A549 (cell line): Measurements from ENCODE around the gene TSPAN15.

Experiments
- MYC ChIP-seq: IDR thresholded peaks from 2 replicates; pipeline ENCODE4 v1.6.1; 2012; ENCODE audit warnings: mild to moderate bottlenecking, inconsistent platforms, low read length, improper control_type of control experiment, borderline replicate concordance
- RAD21 ChIP-seq, 2 experiments: fragments of >200 bp in 1 of 2; sonication (Bioruptor Twin) in 1 of 2; formaldehyde crosslinking in 1 of 2; IDR thresholded peaks in 1 of 2; conservative IDR thresholded peaks in 1 of 2; 2 replicates in 1 of 2; 3 replicates in 1 of 2; pipeline ENCODE4 v1.6.1; 2012 to 2018; ENCODE audit warnings: inconsistent platforms in 1 of 2
- TF ChIP-seq, protein P1 (sequence below): fragments of 200-600 bp; sonication (generic); IDR thresholded peaks from 2 replicates; pipeline ENCODE4 v1.6.1; 2016; ENCODE audit warnings: antibody characterized with exemption, mild to moderate bottlenecking, moderate library complexity
- TF ChIP-seq, protein P2 (sequence below): fragments of >200 bp; sonication (Bioruptor Twin); formaldehyde crosslinking; IDR thresholded peaks from 3 replicates; pipeline ENCODE4 v1.5.1; 2016
- TF ChIP-seq, protein P3 (sequence below): fragments of 450-650 bp; IDR thresholded peaks from 2 replicates; pipeline ENCODE4 v1.6.1; 2014; ENCODE audit warnings: antibody characterized with exemption
- TF ChIP-seq, protein P4 (sequence below): fragments of 150-350 bp; IDR thresholded peaks from 2 replicates; pipeline ENCODE4 v1.6.1; 2014; ENCODE audit warnings: low read depth, mild to moderate bottlenecking, low read length

DNA sequence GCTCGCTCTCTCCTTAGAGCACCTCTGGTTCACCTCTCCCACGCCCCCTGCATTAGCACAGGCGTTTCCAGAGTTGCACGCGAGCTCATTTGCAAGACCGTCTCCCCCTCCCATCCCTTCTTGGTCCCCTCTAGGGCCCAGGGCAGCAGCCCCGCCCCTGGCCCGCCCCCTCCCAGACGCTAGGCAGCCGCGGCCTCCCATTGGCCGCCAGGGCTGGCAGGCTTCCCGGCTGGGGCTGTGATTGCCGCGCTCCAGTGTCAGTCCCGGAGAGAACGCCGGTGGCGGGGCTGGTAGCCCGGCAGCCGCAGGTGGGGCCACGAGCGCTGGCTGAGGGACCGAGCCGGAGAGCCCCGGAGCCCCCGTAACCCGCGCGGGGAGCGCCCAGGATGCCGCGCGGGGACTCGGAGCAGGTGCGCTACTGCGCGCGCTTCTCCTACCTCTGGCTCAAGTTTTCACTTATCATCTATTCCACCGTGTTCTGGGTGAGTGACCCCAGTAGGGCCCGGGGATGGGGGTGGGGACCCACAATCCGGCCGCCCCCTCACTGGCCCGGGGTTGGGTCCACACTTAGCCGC lies at the start of gene TSPAN15:
- TF ChIP-seq, protein P1, sequence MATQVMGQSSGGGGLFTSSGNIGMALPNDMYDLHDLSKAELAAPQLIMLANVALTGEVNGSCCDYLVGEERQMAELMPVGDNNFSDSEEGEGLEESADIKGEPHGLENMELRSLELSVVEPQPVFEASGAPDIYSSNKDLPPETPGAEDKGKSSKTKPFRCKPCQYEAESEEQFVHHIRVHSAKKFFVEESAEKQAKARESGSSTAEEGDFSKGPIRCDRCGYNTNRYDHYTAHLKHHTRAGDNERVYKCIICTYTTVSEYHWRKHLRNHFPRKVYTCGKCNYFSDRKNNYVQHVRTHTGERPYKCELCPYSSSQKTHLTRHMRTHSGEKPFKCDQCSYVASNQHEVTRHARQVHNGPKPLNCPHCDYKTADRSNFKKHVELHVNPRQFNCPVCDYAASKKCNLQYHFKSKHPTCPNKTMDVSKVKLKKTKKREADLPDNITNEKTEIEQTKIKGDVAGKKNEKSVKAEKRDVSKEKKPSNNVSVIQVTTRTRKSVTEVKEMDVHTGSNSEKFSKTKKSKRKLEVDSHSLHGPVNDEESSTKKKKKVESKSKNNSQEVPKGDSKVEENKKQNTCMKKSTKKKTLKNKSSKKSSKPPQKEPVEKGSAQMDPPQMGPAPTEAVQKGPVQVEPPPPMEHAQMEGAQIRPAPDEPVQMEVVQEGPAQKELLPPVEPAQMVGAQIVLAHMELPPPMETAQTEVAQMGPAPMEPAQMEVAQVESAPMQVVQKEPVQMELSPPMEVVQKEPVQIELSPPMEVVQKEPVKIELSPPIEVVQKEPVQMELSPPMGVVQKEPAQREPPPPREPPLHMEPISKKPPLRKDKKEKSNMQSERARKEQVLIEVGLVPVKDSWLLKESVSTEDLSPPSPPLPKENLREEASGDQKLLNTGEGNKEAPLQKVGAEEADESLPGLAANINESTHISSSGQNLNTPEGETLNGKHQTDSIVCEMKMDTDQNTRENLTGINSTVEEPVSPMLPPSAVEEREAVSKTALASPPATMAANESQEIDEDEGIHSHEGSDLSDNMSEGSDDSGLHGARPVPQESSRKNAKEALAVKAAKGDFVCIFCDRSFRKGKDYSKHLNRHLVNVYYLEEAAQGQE, result no peak
- TF ChIP-seq, protein P2, sequence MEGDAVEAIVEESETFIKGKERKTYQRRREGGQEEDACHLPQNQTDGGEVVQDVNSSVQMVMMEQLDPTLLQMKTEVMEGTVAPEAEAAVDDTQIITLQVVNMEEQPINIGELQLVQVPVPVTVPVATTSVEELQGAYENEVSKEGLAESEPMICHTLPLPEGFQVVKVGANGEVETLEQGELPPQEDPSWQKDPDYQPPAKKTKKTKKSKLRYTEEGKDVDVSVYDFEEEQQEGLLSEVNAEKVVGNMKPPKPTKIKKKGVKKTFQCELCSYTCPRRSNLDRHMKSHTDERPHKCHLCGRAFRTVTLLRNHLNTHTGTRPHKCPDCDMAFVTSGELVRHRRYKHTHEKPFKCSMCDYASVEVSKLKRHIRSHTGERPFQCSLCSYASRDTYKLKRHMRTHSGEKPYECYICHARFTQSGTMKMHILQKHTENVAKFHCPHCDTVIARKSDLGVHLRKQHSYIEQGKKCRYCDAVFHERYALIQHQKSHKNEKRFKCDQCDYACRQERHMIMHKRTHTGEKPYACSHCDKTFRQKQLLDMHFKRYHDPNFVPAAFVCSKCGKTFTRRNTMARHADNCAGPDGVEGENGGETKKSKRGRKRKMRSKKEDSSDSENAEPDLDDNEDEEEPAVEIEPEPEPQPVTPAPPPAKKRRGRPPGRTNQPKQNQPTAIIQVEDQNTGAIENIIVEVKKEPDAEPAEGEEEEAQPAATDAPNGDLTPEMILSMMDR, result no peak
- TF ChIP-seq, protein P3, sequence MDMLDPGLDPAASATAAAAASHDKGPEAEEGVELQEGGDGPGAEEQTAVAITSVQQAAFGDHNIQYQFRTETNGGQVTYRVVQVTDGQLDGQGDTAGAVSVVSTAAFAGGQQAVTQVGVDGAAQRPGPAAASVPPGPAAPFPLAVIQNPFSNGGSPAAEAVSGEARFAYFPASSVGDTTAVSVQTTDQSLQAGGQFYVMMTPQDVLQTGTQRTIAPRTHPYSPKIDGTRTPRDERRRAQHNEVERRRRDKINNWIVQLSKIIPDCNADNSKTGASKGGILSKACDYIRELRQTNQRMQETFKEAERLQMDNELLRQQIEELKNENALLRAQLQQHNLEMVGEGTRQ, result no peak
- TF ChIP-seq MYC, result no peak
- TF ChIP-seq, protein P4, sequence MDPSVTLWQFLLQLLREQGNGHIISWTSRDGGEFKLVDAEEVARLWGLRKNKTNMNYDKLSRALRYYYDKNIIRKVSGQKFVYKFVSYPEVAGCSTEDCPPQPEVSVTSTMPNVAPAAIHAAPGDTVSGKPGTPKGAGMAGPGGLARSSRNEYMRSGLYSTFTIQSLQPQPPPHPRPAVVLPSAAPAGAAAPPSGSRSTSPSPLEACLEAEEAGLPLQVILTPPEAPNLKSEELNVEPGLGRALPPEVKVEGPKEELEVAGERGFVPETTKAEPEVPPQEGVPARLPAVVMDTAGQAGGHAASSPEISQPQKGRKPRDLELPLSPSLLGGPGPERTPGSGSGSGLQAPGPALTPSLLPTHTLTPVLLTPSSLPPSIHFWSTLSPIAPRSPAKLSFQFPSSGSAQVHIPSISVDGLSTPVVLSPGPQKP, result no peak
- no peak for TF ChIP-seq RAD21 (conservative IDR thresholded peaks at IDR 0.05 in 1 of 2, IDR thresholded peaks at IDR 0.05 in 1 of 2)
